22Rv1 (cell line): ENCODE measurements around the gene TIGAR.
A peak's percentile ranks its signal among the peaks of the same experiment; 100 is the strongest.

ENCODE experiments used
- H3K27ac ChIP-seq: fragments of 450-650 bp; 2 replicates; pipeline ENCODE4 v1.5.1; 2017
- ZFX ChIP-seq: fragments of 450-650 bp; IDR thresholded peaks from 2 replicates; pipeline ENCODE4 v1.6.1; 2017; ENCODE audit warnings: antibody characterized with exemption, borderline replicate concordance
- TF ChIP-seq, protein P1 (sequence below): fragments of 450-650 bp; IDR thresholded peaks from 2 replicates; pipeline ENCODE4 v1.5.1; 2017; ENCODE audit warnings: mild to moderate bottlenecking

TIGAR gene

DNA sequence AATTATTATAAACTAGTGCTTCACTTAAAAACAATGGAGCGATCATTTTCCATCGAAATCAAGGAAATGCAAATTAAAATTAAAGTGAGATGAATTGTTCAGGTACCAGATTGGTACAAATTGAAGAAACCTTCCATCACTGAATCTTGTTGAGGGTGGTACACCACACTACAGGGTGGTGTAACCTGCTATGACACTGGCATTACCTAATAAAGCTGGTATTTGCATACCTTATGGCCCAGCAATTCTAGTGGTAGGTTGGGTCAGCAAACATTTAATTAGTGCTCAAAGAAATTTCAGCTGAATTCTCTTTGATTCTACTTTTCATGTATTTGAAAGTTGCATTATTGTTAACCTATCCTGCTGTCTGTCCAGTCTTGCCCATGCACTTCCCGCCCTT is 9.2 kb downstream of the TIGAR start:
- H3K27ac ChIP-seq: no peak overlapping the region
- TF ChIP-seq, protein P1, sequence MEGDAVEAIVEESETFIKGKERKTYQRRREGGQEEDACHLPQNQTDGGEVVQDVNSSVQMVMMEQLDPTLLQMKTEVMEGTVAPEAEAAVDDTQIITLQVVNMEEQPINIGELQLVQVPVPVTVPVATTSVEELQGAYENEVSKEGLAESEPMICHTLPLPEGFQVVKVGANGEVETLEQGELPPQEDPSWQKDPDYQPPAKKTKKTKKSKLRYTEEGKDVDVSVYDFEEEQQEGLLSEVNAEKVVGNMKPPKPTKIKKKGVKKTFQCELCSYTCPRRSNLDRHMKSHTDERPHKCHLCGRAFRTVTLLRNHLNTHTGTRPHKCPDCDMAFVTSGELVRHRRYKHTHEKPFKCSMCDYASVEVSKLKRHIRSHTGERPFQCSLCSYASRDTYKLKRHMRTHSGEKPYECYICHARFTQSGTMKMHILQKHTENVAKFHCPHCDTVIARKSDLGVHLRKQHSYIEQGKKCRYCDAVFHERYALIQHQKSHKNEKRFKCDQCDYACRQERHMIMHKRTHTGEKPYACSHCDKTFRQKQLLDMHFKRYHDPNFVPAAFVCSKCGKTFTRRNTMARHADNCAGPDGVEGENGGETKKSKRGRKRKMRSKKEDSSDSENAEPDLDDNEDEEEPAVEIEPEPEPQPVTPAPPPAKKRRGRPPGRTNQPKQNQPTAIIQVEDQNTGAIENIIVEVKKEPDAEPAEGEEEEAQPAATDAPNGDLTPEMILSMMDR: no peak
- no peak for TF ChIP-seq ZFX

DNA sequence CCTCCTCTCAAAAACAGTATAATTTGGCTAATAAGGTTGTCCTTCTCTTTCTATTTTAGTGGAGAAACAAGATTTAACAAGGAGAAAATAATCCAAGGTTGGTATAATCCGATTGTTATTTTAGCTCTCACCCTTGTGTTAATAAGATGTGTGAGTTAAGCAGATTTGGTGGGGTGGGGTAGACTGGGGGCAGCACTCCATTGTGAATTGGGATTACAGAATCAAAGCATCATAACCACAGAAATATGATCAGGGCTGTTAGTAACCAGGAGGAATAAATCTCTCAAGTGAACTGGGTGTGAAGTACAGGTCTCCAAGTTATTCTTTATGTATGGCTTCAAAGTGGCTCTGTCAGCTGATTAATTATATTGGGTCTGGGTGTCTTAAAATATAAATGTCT is 10.2 kb downstream of the TIGAR start:
- TF ChIP-seq ZFX: no peak
- TF ChIP-seq, protein P1: no peak
- H3K27ac ChIP-seq: no peak overlapping the region

DNA sequence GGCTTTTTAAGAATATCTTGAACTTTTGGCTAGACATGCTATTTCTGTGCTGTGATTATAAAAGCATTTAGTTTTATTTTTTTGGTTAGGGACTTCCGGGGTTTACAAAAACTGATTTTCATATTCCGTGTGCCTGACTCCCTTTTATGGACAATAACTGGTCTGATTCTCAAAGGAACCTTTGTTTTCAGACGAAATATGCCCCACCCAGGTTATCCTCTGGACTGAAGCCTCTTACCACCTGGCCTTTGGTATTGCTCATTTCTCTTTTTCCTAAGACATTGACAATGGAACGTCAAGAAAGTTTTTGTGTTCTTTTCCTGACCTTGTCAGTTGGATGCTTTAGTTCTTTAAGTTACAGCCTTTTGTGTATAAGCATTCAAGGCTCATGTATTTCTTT is 10.8 kb downstream of the TIGAR start:
- H3K27ac ChIP-seq: no peak overlapping the region
- TF ChIP-seq, protein P1: no peak
- TF ChIP-seq ZFX: no peak

- no peak overlapping the region for H3K27ac ChIP-seq
- TF ChIP-seq, protein P1: no peak
- TF ChIP-seq ZFX: no peak
Observed at GRCh38 chr12:4346931-4347330, 25.9 kb downstream of the TIGAR start.

DNA sequence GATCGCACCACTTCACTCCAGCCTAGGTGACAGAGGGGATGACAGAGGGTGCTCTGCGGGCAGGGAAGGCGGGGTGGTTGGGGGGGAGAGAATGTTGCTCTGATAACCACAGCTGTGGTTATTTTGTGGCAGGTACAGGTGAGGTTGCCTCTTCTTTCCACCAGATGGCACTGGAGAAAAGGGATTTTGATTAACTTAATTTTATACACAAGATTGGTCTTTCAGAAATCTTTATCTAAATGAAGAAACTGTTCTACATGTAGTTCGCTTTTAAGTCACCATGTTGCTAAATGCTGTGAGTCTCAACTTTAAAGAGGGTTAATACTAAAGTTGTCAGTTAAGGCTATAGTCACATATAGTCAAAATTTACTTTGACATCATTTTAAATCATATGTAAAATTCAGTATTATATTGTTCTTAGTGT is 32.8 kb downstream of the TIGAR start:
- TF ChIP-seq, protein P1: peak; percentile 87
- TF ChIP-seq ZFX: no peak
- no peak overlapping the region for H3K27ac ChIP-seq

DNA sequence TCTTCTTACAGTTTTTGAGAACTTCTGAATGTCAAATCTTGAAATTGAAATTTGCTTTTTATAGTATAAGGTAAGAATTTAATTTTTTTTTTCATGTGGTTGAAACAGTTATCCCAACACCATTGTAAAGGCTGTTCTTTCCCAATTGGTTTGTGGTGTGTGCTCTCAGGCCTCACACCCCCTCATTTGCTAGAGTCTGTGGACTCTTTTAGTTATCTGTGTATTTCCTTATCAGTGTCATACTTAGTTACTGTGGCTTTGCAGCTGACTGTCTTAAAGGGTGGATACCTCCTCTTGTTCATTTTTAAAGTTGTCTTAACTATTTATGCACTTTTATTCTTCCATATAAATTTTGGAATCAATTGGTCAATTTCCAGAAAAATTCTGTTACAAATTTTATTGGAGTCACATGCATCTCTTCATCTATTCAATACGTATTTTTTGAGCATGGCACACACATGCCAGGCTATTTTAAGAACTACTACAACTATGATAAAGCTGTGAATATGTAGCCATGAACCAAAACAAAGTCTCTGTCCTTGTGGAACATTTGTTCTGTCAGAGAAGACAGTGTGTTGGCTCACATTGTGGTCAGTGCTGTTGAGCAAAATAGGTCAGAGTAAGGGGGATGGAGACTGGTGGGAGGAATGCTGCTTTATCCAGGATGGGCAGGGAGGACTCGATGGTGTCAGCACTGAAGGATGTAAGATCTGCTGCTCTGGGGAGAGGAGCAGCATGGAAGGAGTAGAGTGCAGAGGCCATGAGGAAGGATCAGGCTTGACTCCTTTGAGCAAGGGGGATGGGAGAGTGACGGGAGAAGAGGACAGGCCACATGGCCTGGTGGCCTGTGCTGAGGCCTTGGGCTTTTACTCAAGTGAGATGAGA is 34.4 kb downstream of the TIGAR start:
- TF ChIP-seq ZFX: no peak
- TF ChIP-seq, protein P1: no peak

GRCh38 chr12:4356041-4356327 is 35.0 kb downstream of the TIGAR start:
- H3K27ac ChIP-seq: no peak overlapping the region
- TF ChIP-seq ZFX: no peak
- TF ChIP-seq, protein P1: peak; percentile 81

More for the DNA sequence above, 34.4 kb downstream of the TIGAR start:
- no peak overlapping the region for H3K27ac ChIP-seq
